Vagina (tissue), 2 donors: ENCODE data around the gene ARHGAP11A. TPM values are rescaled to one million over a fixed set of nuclear protein-coding genes. Genes with fewer than 3 reads are reported as not detected.

Source experiments
- DNase-seq, 2 donors: peaks; one replicate each; pipeline ENCODE4 v3.0.0-alpha.2; 2017; ENCODE audit errors: extremely low spot score in 2 of 2
- H3K27ac ChIP-seq: fragments of 200-600 bp; sonication (generic); one replicate; pipeline ENCODE4 v1.5.1; 2019
- H3K27me3 ChIP-seq: fragments of 200-600 bp; sonication (generic); one replicate; pipeline ENCODE4 v1.5.1; 2019
- H3K36me3 ChIP-seq, 2 donors: fragments of 200-600 bp; sonication (generic); one replicate each; pipeline ENCODE4 v1.5.1; 2017 to 2019
- H3K4me1 ChIP-seq: fragments of 200-600 bp; sonication (generic); one replicate; pipeline ENCODE4 v1.5.1; 2019
- H3K4me3 ChIP-seq, 2 donors: fragments of 200-600 bp; sonication (generic); 1 replicate in 1 of 2; 2 replicates in 1 of 2; pipeline ENCODE4 v1.5.1; 2016 to 2019
- H3K9me3 ChIP-seq: fragments of 200-600 bp; sonication (generic); one replicate; pipeline ENCODE4 v1.5.1; 2019
- CTCF ChIP-seq, 3 experiments: fragments of 450-650 bp in 2 of 3; fragments of 200-600 bp in 1 of 3; sonication (generic) in 1 of 3; IDR thresholded peaks; one replicate each; pipeline ENCODE4 v1.5.1; 2017 to 2019; ENCODE audit warnings: antibody characterized with exemption in 3 of 3, mild to moderate bottlenecking in 2 of 3, moderate library complexity in 2 of 3
- POLR2A ChIP-seq, 2 donors: fragments of 450-650 bp; IDR thresholded peaks; one replicate each; pipeline ENCODE4 v1.6.1; 2017; ENCODE audit warnings: antibody characterized with exemption in 2 of 2, mild to moderate bottlenecking in 2 of 2, moderate library complexity in 2 of 2
- POLR2AphosphoS5 ChIP-seq, 2 donors: sonication (generic); formaldehyde crosslinking; IDR thresholded peaks; one replicate each; pipeline ENCODE4 v1.9.0; 2017; ENCODE audit warnings: antibody characterized with exemption in 2 of 2, mild to moderate bottlenecking in 2 of 2, low read depth in 1 of 2; ENCODE audit not compliant: insufficient read depth in 1 of 2
- intact Hi-C: fragments of 100-400 bp; cut with DNase I; formaldehyde crosslinking; loops from one replicate; pipeline ENCODE4 v1.15.1; 2023
- total RNA-seq: library from RNA; depleted of rRNA; stranded (reverse); fragments of >200 nt; gene quantifications from one replicate; pipeline ENCODE4 v1.2.3, GENCODE V29; 2016

ARHGAP11A gene
- total RNA-seq, 1 donor from 2014 or later, result 7.4 TPM

- Histone ChIP-seq H3K9me3 (no peaks in the 10 kb centered on the region), H3K36me3 (no peaks in the 10 kb centered on the region), H3K27ac (no peak overlapping the region), H3K27me3 (no peaks in the 10 kb centered on the region), H3K4me3 (no peak overlapping the region), H3K4me1 (no peaks in the 10 kb centered on the region)
- TF ChIP-seq POLR2A (IDR thresholded peaks at IDR 0.05) (no peak), POLR2AphosphoS5 (IDR thresholded peaks at IDR 0.05; ENCODE audit: insufficient read depth in 1 of 2, low read depth in 1 of 2) (no peak), CTCF (IDR thresholded peaks at IDR 0.05) (no peak)
- intact Hi-C loops, result no loop called here
- DNase-seq, result no peak
These were observed 27.5 kb downstream of the ARHGAP11A start for GRCh38 chr15:32642667-32643435.

- Histone ChIP-seq H3K27me3 (no peaks in the 10 kb centered on the region), H3K4me1 (no peaks in the 10 kb centered on the region), H3K9me3 (no peaks in the 10 kb centered on the region), H3K36me3 (no peaks in the 10 kb centered on the region), H3K4me3 (no peak overlapping the region), H3K27ac (no peak overlapping the region)
- DNase-seq, result no peak
- no peak for TF ChIP-seq POLR2AphosphoS5 (IDR thresholded peaks at IDR 0.05; ENCODE audit: insufficient read depth in 1 of 2, low read depth in 1 of 2)
- TF ChIP-seq CTCF (IDR thresholded peaks at IDR 0.05), result no peak
- no peak for TF ChIP-seq POLR2A (IDR thresholded peaks at IDR 0.05)
- intact Hi-C loops, result no loop called here
These were observed 28.7 kb downstream of the ARHGAP11A start for GRCh38 chr15:32643907-32644445.

- no peak for DNase-seq
These were observed 31.0 kb downstream of the ARHGAP11A start for GRCh38 chr15:32646291-32646690.

GRCh38 chr15:32649342-32649741, 34.0 kb downstream of the ARHGAP11A start:
- Histone ChIP-seq H3K9me3 (no peaks in the 10 kb centered on the region), H3K27ac (no peak overlapping the region), H3K27me3 (no peaks in the 10 kb centered on the region), H3K4me3 (no peak overlapping the region), H3K36me3 (no peaks in the 10 kb centered on the region), H3K4me1 (no peaks in the 10 kb centered on the region)
- intact Hi-C loops, result no loop called here
- TF ChIP-seq POLR2AphosphoS5 (IDR thresholded peaks at IDR 0.05; ENCODE audit: insufficient read depth in 1 of 2, low read depth in 1 of 2) (no peak), CTCF (IDR thresholded peaks at IDR 0.05) (no peak)
- DNase-seq, result no peak

More at GRCh38 chr15:32646291-32646690, 31.0 kb downstream of the ARHGAP11A start:
- intact Hi-C loops, result no loop called here
- no peaks in the 10 kb centered on the region for H3K27me3 ChIP-seq
- H3K36me3 ChIP-seq, result no peaks in the 10 kb centered on the region
- H3K9me3 ChIP-seq, result no peaks in the 10 kb centered on the region
- no peaks in the 10 kb centered on the region for H3K4me1 ChIP-seq
- no peak for TF ChIP-seq POLR2AphosphoS5 (IDR thresholded peaks at IDR 0.05; ENCODE audit: insufficient read depth in 1 of 2, low read depth in 1 of 2)
- TF ChIP-seq POLR2A (IDR thresholded peaks at IDR 0.05), result no peak
- TF ChIP-seq CTCF (IDR thresholded peaks at IDR 0.05), result no peak
- no peak overlapping the region for H3K27ac ChIP-seq
- no peak overlapping the region for H3K4me3 ChIP-seq

GRCh38 chr15:32651229-32651837, 36.0 kb downstream of the ARHGAP11A start:
- H3K27me3 ChIP-seq, result no peaks in the 10 kb centered on the region
- intact Hi-C loops, result no loop called here
- no peaks in the 10 kb centered on the region for H3K4me1 ChIP-seq

More at GRCh38 chr15:32651229-32651837, 36.0 kb downstream of the ARHGAP11A start:
- Histone ChIP-seq H3K27ac (no peak overlapping the region), H3K9me3 (no peaks in the 10 kb centered on the region), H3K36me3 (no peaks in the 10 kb centered on the region), H3K4me3 (no peak overlapping the region)
- DNase-seq, result no peak
- TF ChIP-seq POLR2A (IDR thresholded peaks at IDR 0.05), result no peak
- TF ChIP-seq CTCF (IDR thresholded peaks at IDR 0.05), result peak; percentile 52 to 77 (median 55)
